OCI-LY1 (cell line): ENCODE data around the gene NKX2-1.

Source experiments
- H2AFZ ChIP-seq: fragments of 200-600 bp; sonication (generic), shearing (Covaris generic); 2 replicates; pipeline ENCODE4 v1.6.0; 2014; ENCODE audit warnings: antibody characterized with exemption, mild to moderate bottlenecking, low read length
- H3F3A ChIP-seq: fragments of 200-600 bp; sonication (generic), shearing (Covaris generic); 2 replicates; pipeline ENCODE4 v1.6.0; 2014; ENCODE audit warnings: mild to moderate bottlenecking, antibody characterized with exemption, low read length, moderate library complexity; ENCODE audit not compliant: insufficient read depth
- H3K27ac ChIP-seq: fragments of 200-600 bp; sonication (generic); 2 replicates; pipeline ENCODE4 v1.5.1; 2014; ENCODE audit warnings: low read length, mixed run types, mild to moderate bottlenecking, low read depth; ENCODE audit not compliant: poor library complexity, severe bottlenecking
- H3K27me3 ChIP-seq: fragments of 200-600 bp; sonication (generic); 2 replicates; pipeline ENCODE4 v1.6.0; 2014; ENCODE audit warnings: antibody characterized with exemption, mild to moderate bottlenecking, low read length, moderate library complexity; ENCODE audit not compliant: insufficient read depth
- H3K36me3 ChIP-seq: fragments of 200-600 bp; sonication (generic); 2 replicates; pipeline ENCODE4 v1.6.1; 2014; ENCODE audit warnings: mild to moderate bottlenecking, antibody characterized with exemption, low read length, moderate library complexity, mixed read lengths; ENCODE audit not compliant: insufficient read depth
- H3K4me1 ChIP-seq: fragments of 200-600 bp; sonication (generic); 2 replicates; pipeline ENCODE4 v1.5.1; 2014; ENCODE audit warnings: mild to moderate bottlenecking, low read length, moderate library complexity; ENCODE audit not compliant: insufficient read depth, severe bottlenecking
- H3K4me2 ChIP-seq: fragments of 200-600 bp; sonication (generic), shearing (Covaris generic); 2 replicates; pipeline ENCODE4 v1.6.1; 2014; ENCODE audit warnings: low read length
- H3K4me3 ChIP-seq: fragments of 200-600 bp; sonication (generic); 2 replicates; pipeline ENCODE4 v1.5.1; 2014; ENCODE audit warnings: low read length, low read depth, mild to moderate bottlenecking, mixed read lengths; ENCODE audit not compliant: poor library complexity, severe bottlenecking
- H3K79me2 ChIP-seq: fragments of 200-600 bp; shearing (Covaris generic); 2 replicates; pipeline ENCODE4 v1.6.1; 2016; ENCODE audit warnings: mixed run types, low read length, mixed read lengths; ENCODE audit not compliant: insufficient read depth
- H3K9ac ChIP-seq: fragments of 200-600 bp; sonication (generic), shearing (Covaris generic); 2 replicates; pipeline ENCODE4 v1.6.1; 2014; ENCODE audit warnings: mild to moderate bottlenecking, low read length, mixed read lengths
- H3K9me2 ChIP-seq: fragments of 200-600 bp; sonication (generic), shearing (Covaris generic); 2 replicates; pipeline ENCODE4 v1.6.1; 2014; ENCODE audit warnings: low read depth, mild to moderate bottlenecking, low read length, mixed read lengths
- H3K9me3 ChIP-seq: fragments of 200-600 bp; shearing (Covaris generic); 2 replicates; pipeline ENCODE4 v1.6.1; 2014; ENCODE audit warnings: low read length, mixed read lengths
- H4K20me1 ChIP-seq: fragments of 200-600 bp; sonication (generic), shearing (Covaris generic); 2 replicates; pipeline ENCODE4 v1.6.0; 2016; ENCODE audit warnings: mild to moderate bottlenecking, low read length; ENCODE audit not compliant: insufficient read depth
- EZH2 ChIP-seq: fragments of 200-600 bp; sonication (generic), shearing (Covaris generic); IDR thresholded peaks from 2 replicates; pipeline ENCODE4 v1.8.0; 2017; ENCODE audit warnings: borderline replicate concordance, mixed run types, mild to moderate bottlenecking, antibody characterized with exemption, low read length, moderate library complexity, mixed read lengths
- TF ChIP-seq, protein P1 (sequence below): fragments of 200-600 bp; sonication (generic), shearing (Covaris generic); IDR thresholded peaks from 2 replicates; pipeline ENCODE4 v1.5.1; 2017; ENCODE audit warnings: mild to moderate bottlenecking, antibody characterized with exemption, low read length, moderate library complexity, mixed read lengths

NKX2-1 gene

DNA sequence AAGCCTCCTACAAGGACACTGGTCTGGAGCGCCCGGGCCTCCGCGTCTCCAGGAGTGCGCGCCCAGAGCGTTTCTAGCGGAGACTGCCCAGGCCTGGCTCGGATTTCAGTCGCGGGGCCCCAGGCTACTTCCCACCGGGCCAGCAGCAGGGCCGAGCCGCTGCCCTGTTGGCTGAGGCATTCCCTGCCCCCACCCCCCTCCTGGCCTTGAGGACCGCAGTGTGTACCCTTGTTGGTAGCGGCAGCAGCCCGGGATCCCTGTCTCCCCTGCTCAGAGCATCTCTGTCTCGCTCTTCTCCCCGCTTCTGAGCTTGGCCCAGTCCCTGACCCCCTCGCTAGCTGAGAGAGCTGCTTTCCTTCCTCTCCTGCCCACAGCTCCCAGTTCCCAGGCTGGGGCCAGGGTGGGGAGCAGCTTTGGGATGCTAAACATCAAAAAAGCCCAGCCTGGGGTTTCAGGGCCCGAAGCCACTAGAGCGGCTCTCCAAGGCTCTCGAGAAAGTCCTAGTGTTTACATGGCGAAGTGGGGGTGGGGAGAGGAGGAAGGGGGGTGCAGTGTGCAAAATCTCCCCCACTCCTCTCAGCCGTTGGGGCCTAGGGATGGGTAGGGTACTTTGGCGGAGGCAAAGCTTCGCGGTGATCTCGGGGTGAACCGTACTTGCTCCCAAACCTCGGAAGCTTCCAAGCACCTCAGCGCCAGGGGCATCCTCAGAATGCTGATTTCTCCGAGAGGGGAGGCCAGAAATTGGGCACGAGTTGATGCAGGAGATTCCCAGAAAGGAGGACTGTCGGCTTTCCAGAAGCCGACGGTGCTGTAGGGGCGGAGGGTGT lies 6.4 kb downstream of the NKX2-1 start:
- Histone ChIP-seq H3F3A (no peaks in the 10 kb centered on the region), H3K27ac (no peak overlapping the region), H2AFZ (no peak overlapping the region), H3K9ac (no peak overlapping the region), H3K4me2 (no peak overlapping the region), H3K4me1 (no peaks in the 10 kb centered on the region), H3K9me2 (no peaks in the 10 kb centered on the region), H3K79me2 (no peaks in the 10 kb centered on the region), H3K36me3 (no peaks in the 10 kb centered on the region), H3K27me3 (no peaks in the 10 kb centered on the region), H3K9me3 (no peaks in the 10 kb centered on the region), H4K20me1 (no peaks in the 10 kb centered on the region), H3K4me3 (no peak overlapping the region)
- TF ChIP-seq, protein P1, sequence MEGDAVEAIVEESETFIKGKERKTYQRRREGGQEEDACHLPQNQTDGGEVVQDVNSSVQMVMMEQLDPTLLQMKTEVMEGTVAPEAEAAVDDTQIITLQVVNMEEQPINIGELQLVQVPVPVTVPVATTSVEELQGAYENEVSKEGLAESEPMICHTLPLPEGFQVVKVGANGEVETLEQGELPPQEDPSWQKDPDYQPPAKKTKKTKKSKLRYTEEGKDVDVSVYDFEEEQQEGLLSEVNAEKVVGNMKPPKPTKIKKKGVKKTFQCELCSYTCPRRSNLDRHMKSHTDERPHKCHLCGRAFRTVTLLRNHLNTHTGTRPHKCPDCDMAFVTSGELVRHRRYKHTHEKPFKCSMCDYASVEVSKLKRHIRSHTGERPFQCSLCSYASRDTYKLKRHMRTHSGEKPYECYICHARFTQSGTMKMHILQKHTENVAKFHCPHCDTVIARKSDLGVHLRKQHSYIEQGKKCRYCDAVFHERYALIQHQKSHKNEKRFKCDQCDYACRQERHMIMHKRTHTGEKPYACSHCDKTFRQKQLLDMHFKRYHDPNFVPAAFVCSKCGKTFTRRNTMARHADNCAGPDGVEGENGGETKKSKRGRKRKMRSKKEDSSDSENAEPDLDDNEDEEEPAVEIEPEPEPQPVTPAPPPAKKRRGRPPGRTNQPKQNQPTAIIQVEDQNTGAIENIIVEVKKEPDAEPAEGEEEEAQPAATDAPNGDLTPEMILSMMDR = no peak
- TF ChIP-seq EZH2 = no peak

DNA sequence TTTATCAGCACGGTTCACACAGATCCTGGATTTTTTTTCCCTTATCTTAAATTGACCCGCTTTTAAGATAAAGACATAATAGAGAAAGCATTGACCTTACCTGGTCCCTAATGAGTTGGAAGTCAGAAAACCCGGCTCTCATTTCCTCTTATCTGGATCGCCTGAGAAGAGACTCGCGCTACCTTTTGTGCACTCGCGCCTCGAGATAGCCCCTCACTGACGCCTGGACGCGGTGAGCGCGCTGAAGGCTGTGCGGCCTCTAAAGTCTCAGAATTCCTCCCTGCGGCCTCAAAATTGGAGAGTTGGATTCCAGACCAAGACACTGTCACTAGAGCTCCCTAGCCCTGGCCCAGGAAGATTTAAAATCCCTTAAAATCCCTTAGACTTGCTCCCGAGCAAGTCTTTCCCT lies 7.0 kb downstream of the NKX2-1 start:
- Histone ChIP-seq H3K9me3 (no peaks in the 10 kb centered on the region), H3K4me3 (no peak overlapping the region), H3K9ac (no peak overlapping the region), H2AFZ (no peak overlapping the region), H3K36me3 (no peaks in the 10 kb centered on the region), H3K4me2 (no peak overlapping the region), H3K9me2 (no peaks in the 10 kb centered on the region), H3K27me3 (no peaks in the 10 kb centered on the region), H3K4me1 (no peaks in the 10 kb centered on the region), H3F3A (no peaks in the 10 kb centered on the region), H3K79me2 (no peaks in the 10 kb centered on the region), H3K27ac (no peak overlapping the region), H4K20me1 (no peaks in the 10 kb centered on the region)
- TF ChIP-seq, protein P1 = no peak
- no peak for TF ChIP-seq EZH2

DNA sequence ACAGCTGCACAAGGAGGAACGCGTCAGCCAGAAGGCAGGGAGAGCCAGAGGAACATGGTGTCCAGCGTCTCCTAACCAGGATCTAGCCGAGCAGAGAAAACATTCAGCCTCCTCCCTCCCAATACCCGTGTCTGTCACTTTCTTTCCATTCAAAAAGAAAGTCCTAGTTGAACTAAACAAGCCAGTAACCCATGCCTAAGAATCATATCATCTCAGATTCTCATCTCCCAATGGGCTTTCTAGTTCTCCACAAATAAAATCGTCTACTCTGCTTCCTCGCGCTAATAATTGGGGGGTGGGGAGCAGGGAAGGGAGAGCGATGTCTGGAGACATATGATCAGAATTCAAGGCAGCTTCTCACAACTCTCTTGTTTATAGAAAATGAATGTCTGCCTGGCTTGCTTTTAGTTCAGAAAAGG lies 7.4 kb downstream of the NKX2-1 start:
- Histone ChIP-seq H3K4me1 (no peaks in the 10 kb centered on the region), H3K36me3 (no peaks in the 10 kb centered on the region), H3K27ac (no peak overlapping the region), H3K27me3 (no peaks in the 10 kb centered on the region), H2AFZ (no peak overlapping the region), H3K9me2 (no peaks in the 10 kb centered on the region), H3K9ac (no peak overlapping the region), H3K9me3 (no peaks in the 10 kb centered on the region), H3F3A (no peaks in the 10 kb centered on the region), H3K79me2 (no peaks in the 10 kb centered on the region), H4K20me1 (no peaks in the 10 kb centered on the region), H3K4me3 (no peak overlapping the region), H3K4me2 (no peak overlapping the region)
- no peak for TF ChIP-seq EZH2
- TF ChIP-seq, protein P1 = no peak
